SJSA1 (cell line): Measurements from ENCODE around the gene CRELD1. TPM values are rescaled to one million over a fixed set of nuclear protein-coding genes. Genes with fewer than 3 reads are reported as not detected.
"Not testable (repeated sequence)": the region's sequence is repeated elsewhere in the genome, so short reads cannot be mapped to it uniquely, and the experiment has no call there.

Experiments used
- DNase-seq, 2 experiments: peaks; one replicate each; pipeline ENCODE4 v3.0.0-alpha.2; 2015 to 2020; ENCODE audit warnings: low spot score in 2 of 2, low read depth in 1 of 2
- H3K27ac ChIP-seq: fragments of 250-450 bp; sonication (Bioruptor Pico); 2 replicates; pipeline ENCODE4 v1.5.1; 2020; ENCODE audit warnings: mild to moderate bottlenecking, moderate library complexity
- H3K27me3 ChIP-seq: fragments of 250-450 bp; sonication (Bioruptor Pico); replicated peaks from 2 replicates; pipeline ENCODE4 v1.5.1; 2020; ENCODE audit warnings: mild to moderate bottlenecking, moderate library complexity
- H3K36me3 ChIP-seq: fragments of 250-450 bp; sonication (Bioruptor Pico); 2 replicates; pipeline ENCODE4 v1.5.1; 2020; ENCODE audit warnings: mild to moderate bottlenecking
- H3K4me1 ChIP-seq: fragments of 250-450 bp; sonication (Bioruptor Pico); replicated peaks from 2 replicates; pipeline ENCODE4 v1.6.1; 2021; ENCODE audit warnings: mild to moderate bottlenecking
- H3K4me3 ChIP-seq: fragments of 250-450 bp; sonication (Bioruptor Pico); 2 replicates; pipeline ENCODE4 v1.5.1; 2020; ENCODE audit warnings: mild to moderate bottlenecking
- H3K9me3 ChIP-seq: fragments of 250-450 bp; sonication (Bioruptor Pico); replicated peaks from 2 replicates; pipeline ENCODE4 v1.5.1; 2020; ENCODE audit warnings: mild to moderate bottlenecking
- total RNA-seq: library from RNA; depleted of rRNA; stranded (reverse); fragments of >200 nt; shearing (Covaris generic); gene quantifications from 2 replicates; pipeline ENCODE4 v1.2.3, GENCODE V29; 2014; rRNA removed

The CRELD1 gene, protein sequence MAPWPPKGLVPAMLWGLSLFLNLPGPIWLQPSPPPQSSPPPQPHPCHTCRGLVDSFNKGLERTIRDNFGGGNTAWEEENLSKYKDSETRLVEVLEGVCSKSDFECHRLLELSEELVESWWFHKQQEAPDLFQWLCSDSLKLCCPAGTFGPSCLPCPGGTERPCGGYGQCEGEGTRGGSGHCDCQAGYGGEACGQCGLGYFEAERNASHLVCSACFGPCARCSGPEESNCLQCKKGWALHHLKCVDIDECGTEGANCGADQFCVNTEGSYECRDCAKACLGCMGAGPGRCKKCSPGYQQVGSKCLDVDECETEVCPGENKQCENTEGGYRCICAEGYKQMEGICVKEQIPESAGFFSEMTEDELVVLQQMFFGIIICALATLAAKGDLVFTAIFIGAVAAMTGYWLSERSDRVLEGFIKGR
- 11.7 and 13.0 TPM in 2 replicates for total RNA-seq

DNA sequence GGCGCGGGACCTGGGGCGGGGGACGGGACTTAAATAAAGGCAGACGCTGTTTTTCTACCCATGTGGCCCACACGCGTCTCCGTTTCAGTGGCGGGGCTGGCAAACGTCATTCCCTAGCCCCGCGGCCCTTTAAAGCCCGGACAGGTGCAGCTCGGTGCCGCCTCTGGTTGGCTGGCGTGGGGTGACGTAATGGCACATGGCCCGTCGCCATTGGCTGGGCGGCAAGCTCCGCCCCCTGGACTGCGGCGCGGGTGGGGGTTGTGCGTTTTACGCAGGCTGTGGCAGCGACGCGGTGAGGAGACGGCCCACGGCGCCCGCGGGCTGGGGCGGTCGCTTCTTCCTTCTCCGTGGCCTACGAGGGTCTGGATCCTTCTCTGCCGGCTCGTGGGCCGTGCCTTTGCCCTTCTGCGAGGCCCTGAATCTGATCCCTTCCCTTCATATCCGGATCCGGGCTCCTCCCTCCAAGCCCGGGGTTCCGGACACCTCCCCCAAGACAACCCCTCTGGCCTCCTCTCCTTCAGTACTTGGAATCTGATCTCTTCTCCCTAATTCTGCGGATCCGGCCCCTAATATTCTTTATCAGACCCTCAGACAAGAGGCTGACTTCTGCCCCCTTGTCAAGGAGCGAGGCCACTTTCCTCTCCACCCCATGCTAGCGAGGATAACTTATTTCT is at the start of gene CRELD1:
CRELD1 (plus strand) TSS at position 274 of the 674 bp plus-strand sequence. CDS start 605 bp downstream, outside the sequence.
- Histone ChIP-seq H3K4me3 (peak within 1 kb of the TSS; percentile 58), H3K36me3 (no peaks in the 10 kb centered on the region; the same call in 1 of the 2 replicates), H3K27me3 (no peaks in the 10 kb centered on the region), H3K27ac (peak within 1 kb of the TSS; percentile 32), H3K4me1 (peaks cover 21% of the 10 kb centered on the region), H3K9me3 (no peaks in the 10 kb centered on the region)
- DNase-seq: peak; percentile 86 to 87

DNA sequence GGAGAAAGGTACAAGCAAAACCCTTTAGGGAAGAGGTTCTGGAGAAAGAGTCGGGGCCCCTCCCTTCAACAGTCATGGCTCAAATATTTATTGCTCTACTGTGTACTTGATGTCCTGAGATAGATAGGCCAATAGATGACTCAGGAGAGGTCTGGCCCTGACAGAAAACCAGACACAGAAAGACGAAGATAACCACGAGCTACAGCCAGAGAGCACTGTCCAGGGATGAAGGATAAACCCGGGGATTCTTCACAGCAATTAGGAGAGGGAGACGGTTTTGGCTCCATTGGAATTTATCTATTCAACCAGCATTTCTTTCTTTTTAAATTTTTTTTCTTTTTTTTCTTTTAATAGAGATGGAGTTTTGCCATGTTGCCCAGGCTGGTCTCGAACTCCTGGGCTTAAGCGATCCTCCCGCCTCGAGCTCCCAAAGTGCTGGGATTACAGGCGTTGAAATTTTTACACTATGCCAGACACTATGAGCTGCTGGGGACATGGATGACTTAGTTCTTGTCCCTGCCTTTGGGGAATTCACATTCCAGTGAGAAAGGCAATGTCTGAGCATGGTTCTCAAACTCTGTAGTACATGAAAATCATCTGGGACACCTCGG is 49.0 kb upstream of the CRELD1 start:
- H3K27ac ChIP-seq: peak overlapping the region; percentile 80
- H3K9me3 ChIP-seq: no peaks in the 10 kb centered on the region
- H3K4me3 ChIP-seq: no peak overlapping the region
- no peaks in the 10 kb centered on the region for H3K27me3 ChIP-seq
- peaks cover 16% of the 10 kb centered on the region for H3K4me1 ChIP-seq
- DNase-seq: peak; percentile 67 to 70
- H3K36me3 ChIP-seq: no peaks in the 10 kb centered on the region

DNA sequence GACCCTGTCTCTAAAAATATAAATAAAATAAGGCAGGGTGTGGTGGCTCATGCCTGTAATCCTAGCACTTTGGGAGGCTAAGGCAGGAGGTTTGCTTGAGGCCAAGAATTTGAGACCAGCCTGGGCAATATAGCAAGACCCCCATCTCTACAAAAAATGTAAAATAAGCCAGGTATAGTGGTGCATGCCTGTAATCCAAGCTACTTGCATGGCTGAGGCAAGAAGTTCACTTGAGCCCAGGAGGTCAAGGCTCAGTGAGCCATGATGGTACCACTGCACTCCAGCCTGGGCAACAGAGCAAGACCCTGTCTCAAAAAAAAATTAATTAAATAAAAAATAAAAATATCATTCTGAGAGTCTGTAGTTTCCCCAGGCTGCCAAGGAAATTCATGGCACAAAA is 47.3 kb upstream of the CRELD1 start:
- Histone ChIP-seq H3K27ac (no peak overlapping the region), H3K9me3 (no peaks in the 10 kb centered on the region), H3K36me3 (peaks cover 4% of the 10 kb centered on the region; the same call in 1 of the 2 replicates), H3K4me1 (peaks cover 22% of the 10 kb centered on the region), H3K4me3 (no peak overlapping the region), H3K27me3 (no peaks in the 10 kb centered on the region)
- no peak for DNase-seq

DNA sequence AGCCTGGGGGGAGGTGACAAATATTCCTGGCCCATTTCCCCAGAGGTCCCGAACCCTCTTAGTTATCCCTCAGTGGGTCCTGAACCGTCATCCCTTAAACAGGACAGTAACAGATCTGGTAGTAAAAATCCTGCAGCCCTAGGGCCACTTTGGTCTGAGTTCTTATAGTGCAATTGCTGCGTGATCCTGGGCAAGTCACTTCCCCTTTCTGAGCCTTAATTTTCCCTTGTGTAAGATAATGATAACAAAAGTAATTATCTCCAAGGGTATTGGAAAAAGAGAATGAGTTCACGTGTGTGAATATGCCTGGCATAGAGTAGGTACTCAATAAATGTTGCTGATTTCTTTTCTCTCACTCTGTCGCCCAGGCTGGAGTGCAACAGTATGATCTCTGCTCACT is 46.2 kb upstream of the CRELD1 start:
- Histone ChIP-seq H3K4me3 (no peak overlapping the region), H3K27me3 (no peaks in the 10 kb centered on the region), H3K27ac (no peak overlapping the region), H3K4me1 (peaks cover 22% of the 10 kb centered on the region), H3K9me3 (no peaks in the 10 kb centered on the region), H3K36me3 (peaks cover 10% of the 10 kb centered on the region)
- no peak for DNase-seq

DNA sequence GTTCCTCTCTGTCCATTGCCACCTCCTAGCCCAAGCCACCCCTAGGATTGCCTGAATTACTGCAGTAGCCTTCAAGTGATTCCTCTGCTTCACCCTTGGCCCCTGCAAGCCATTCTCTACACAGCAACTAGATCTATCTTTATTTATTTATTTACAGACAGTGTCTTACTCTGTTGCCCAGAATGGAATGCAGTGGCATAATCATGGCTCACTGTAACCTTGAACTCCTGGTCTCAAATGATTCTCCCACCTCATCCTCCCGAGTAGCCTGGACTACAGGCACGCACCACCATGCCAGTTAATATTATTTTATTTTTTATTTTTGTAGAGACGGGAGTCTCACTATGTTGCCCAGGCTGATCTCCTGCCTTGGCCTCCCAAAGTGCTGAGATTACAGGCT is 45.1 kb upstream of the CRELD1 start:
- peaks cover 24% of the 10 kb centered on the region for H3K4me1 ChIP-seq
- peaks cover 21% of the 10 kb centered on the region for H3K36me3 ChIP-seq
- H3K4me3 ChIP-seq: no peak overlapping the region
- no peak for DNase-seq
- H3K9me3 ChIP-seq: no peaks in the 10 kb centered on the region
- H3K27ac ChIP-seq: no peak overlapping the region
- H3K27me3 ChIP-seq: no peaks in the 10 kb centered on the region

DNA sequence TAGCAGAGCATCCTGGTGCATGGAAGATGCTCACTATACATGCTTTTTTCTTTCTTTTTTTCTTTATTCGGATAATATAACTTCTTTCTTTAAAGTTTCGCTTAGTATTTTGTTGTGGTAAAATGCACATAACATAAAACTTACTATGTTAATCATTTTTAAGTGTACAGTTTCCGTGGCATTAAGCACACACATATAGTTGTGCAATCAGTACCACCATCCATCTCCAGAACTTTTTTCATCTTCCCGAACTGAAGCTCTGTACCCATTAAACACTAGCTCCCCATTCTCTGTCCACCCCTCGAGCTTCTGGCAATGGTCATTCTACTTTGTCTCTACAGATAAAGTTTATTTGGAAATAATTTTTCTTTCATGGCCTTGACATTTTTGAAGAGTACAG is 44.2 kb upstream of the CRELD1 start:
- Histone ChIP-seq H3K4me3 (no peak overlapping the region), H3K9me3 (no peaks in the 10 kb centered on the region), H3K27ac (no peak overlapping the region), H3K4me1 (peaks cover 22% of the 10 kb centered on the region), H3K27me3 (no peaks in the 10 kb centered on the region), H3K36me3 (peaks cover 28% of the 10 kb centered on the region)
- no peak for DNase-seq

DNA sequence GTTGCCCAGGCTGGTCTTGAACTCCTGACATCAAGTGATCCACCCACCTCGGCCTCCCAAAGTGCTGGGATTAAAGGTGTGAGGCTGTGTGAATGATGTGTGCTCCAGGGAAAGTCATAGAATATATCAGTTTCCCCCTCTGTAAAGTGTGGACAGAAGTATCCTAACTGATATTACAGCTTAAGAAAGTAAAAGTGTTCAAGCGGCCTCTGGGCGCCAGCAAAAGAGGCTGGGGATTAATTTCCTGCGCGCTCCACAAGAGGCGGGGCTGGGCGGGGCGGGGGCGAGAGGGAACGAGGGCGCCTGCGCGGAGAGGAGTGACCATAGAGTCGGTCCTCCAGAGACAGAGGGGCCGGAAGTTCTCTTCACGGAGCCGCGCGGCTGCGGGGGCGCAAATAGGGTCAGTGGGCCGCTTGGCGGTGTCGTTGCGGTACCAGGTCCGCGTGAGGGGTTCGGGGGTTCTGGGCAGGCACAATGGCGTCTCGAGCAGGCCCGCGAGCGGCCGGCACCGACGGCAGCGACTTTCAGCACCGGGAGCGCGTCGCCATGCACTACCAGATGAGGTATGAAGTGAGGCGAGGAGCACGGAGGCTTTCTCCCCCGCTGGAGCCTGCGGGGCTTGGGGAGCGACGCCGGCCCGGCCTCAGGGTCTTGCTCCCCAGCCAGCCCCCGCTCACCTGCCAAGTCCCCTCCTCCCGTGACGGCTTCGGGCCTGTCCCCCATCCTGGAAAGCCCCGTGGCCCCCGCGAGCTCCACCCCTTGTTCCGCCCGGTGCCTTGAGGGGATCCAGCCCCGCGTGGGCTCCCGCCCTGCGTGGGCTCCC is 43.2 kb upstream of the CRELD1 start, which contains the start of gene JAGN1:
JAGN1 (plus strand) TSS at position 362 of the 823 bp plus-strand sequence; CDS start at position 475, 113 bp downstream.
- Histone ChIP-seq H3K27ac (peak within 1 kb of the TSS; percentile 78), H3K36me3 (peaks cover 35% of the 10 kb centered on the region), H3K4me1 (peaks cover 15% of the 10 kb centered on the region), H3K9me3 (no peaks in the 10 kb centered on the region), H3K27me3 (no peaks in the 10 kb centered on the region), H3K4me3 (peak within 1 kb of the TSS; percentile 93)
- DNase-seq: peak; percentile 82 to 88

DNA sequence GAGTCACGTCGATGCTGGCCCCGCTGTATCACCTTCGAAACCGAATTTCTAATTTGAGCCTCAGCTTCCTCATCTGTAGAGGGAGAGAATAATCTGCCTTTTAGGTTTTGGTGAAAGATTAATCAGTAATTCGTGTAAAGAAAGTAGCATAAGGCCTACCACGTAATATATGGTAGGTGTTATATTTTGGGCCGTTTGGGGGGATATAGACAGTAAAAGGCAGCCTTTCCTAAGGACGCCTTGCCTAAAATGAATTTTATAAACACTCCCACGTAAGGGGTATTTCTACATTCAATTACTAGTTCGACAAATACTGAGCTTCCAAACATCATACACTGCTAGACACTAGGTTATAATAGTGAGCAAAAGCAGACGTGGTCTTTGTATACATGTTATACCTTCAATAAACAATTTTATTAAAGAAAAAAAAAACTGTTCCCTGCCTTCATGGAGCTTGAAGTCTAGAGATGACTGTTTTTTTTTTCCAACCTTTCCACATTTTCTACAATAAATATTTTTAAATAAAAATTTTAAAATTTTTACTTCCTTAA is 42.5 kb upstream of the CRELD1 start:
- Histone ChIP-seq H3K4me3 (peak overlapping the region; percentile 93), H3K27me3 (no peaks in the 10 kb centered on the region), H3K9me3 (no peaks in the 10 kb centered on the region; the same call in 1 of the 2 replicates), H3K27ac (peak overlapping the region; percentile 78), H3K4me1 (peaks cover 15% of the 10 kb centered on the region), H3K36me3 (peaks cover 40% of the 10 kb centered on the region)
- DNase-seq: no peak

DNA sequence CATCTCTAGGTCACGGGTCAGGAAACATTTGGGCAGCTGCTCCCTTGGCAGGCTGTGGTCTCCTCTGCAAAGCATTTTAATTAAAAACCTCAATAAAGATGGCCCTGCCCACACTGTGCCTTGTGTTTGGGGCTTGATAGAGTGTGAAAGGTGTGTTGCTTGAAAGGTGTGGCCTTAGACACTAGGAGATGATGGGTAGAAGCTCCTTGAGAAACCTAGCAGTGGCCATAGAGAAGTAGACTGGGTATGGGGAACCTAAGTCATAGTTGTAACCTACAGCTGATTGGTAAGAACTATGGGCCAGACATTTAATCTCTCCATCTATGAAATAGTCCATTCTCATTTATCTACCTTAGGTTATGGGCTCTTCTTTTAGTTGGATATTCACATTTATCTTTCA is 39.9 kb upstream of the CRELD1 start:
- no peak for DNase-seq
- no peak overlapping the region for H3K4me3 ChIP-seq
- H3K4me1 ChIP-seq: peaks cover 15% of the 10 kb centered on the region
- peaks cover 42% of the 10 kb centered on the region for H3K36me3 ChIP-seq
- H3K27ac ChIP-seq: no peak overlapping the region
- no peaks in the 10 kb centered on the region; the same call in 1 of the 2 replicates for H3K9me3 ChIP-seq
- H3K27me3 ChIP-seq: no peaks in the 10 kb centered on the region

DNA sequence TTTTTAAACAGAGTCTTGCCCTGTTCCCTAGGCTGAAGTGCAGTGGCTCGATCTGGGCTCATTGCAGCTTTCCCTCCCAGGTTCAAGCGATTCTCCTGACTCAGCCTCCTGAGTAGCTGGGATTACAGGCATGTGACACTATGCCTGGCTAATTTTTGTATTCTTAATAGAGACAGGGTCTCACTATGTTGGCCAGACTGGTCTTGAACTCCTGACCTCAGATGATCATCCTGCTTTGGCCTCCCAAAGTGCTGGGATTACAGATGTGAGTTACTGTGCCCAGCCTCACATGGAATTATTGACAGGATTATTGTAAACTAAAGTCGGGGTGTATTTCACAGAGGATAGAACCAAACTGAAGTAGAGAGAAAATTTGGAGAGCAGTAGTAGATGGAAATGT is 37.9 kb upstream of the CRELD1 start:
- not testable (repeated sequence) for H3K9me3 ChIP-seq, DNase-seq, H3K4me1 ChIP-seq, H3K27me3 ChIP-seq, H3K27ac ChIP-seq, H3K4me3 ChIP-seq
- peaks cover 39% of the 10 kb centered on the region for H3K36me3 ChIP-seq

DNA sequence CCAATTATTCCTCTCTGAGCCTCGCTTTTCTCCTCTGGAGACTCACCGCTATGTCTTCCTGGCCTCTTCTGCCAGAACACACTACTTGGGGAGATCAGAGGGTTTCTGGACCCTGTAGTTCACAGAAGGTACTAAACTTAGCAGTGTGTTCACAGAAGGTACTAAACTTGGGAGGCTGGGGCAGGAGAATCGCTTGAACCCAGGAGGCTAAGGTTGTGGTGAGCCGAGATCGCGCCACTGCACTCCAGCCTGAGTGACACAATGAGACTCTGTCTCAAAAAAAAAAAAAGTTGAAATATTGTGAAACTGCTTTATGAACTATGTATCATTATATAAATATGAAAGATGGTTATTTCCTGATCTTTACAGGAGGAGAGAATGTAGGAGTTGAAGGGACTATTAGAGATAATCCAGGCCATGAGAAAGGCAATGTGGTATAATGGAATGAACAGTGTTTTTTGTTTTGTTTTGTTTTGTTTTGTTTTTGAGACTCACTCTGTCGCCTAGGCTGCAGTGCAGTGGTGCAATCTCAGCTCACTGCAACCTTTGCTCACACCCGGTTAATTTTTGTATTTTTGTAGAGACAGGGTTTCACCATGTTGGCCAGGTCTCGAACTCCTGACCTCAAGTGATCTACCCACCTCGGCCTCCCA is 36.8 kb upstream of the CRELD1 start:
- not testable (repeated sequence) for H3K4me3 ChIP-seq, H3K4me1 ChIP-seq, H3K27me3 ChIP-seq, DNase-seq, H3K27ac ChIP-seq, H3K9me3 ChIP-seq
- H3K36me3 ChIP-seq: peaks cover 38% of the 10 kb centered on the region

DNA sequence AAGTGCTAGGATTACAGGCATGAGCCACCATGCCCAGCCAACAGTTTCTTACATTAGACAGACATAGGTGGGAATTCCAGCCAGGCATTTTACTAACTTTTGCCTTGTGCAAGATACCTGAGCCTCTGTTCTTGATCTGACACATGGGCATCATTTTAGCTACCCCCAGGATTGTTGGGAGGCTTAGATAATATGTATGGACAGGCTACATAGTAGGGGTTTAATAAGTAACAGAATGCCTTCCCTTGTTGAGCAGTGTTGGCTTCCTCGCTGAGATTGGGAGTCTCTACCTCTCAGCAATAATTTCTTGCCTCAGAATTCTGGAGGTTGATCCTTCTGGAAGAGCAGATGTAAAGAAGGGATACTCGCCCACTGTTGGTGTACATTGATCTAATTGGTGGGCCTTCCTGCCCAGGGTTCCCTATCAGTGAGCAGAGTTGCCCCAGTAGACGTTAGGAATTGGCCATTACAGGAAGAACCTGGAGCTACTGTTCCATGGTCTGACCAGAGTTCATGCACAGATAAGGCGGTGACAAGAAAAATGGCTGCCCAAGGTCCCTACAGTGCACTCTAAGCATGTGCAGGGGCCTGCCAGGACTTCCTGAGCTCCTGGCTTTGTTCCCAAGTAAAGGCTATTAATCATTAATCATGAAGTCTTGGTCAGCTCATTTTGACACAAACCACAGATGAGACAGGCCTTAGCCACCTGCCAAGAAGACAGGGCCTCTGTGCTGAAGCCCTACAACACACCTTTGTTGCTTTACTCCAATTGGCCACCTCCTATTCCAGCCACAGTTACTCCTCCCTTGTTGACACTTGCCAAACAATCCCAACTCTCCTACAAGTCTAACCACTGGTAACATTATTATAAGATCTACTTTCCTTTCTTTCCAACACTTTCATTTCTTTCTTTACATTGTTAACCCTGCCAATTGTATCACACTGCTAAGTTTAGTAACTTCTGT is 35.9 kb upstream of the CRELD1 start:
- H3K27me3 ChIP-seq: no peaks in the 10 kb centered on the region
- H3K36me3 ChIP-seq: peaks cover 30% of the 10 kb centered on the region
- no peaks in the 10 kb centered on the region; the same call in 1 of the 2 replicates for H3K9me3 ChIP-seq
- no peak for DNase-seq
- peaks cover 10% of the 10 kb centered on the region for H3K4me1 ChIP-seq
- no peak overlapping the region for H3K4me3 ChIP-seq
- H3K27ac ChIP-seq: no peak overlapping the region
